Activated CD8-positive, alpha-beta T cell treated with anti-CD3 and anti-CD28 coated beads for 36 hours (primary cell): Measurements from ENCODE around the gene ACTC1. TPM values are rescaled to one million over a fixed set of nuclear protein-coding genes. Genes with fewer than 3 reads are reported as not detected.
"Not testable (repeated sequence)": the region's sequence is repeated elsewhere in the genome, so short reads cannot be mapped to it uniquely, and the experiment has no call there.

Experiments
- ATAC-seq: fragments of 200-7000 bp; cut with Tn5 transposase; one replicate; pipeline ENCODE4 v1.10.0; 2021; ENCODE audit warnings: mild to moderate bottlenecking, moderate library complexity
- CTCF ChIA-PET: fragments of 350-600 bp; sonication (Branson Sonifier 250); formaldehyde crosslinking; loops from one replicate; lab custom pipeline; 2021; ENCODE audit warnings: antibody characterized with exemption; lab: Charles Lee
- POLR2A ChIA-PET: fragments of 350-600 bp; sonication (Branson Sonifier 250); formaldehyde crosslinking; loops from one replicate; lab custom pipeline; 2021; ENCODE audit warnings: antibody characterized with exemption; lab: Charles Lee
- DNase-seq: peaks from one replicate; pipeline ENCODE4 v3.0.0-alpha.2; 2020
- H3K27ac Mint-ChIP-seq: one replicate; pipeline ENCODE4 v1.8.0; 2021; ENCODE audit warnings: mild to moderate bottlenecking, mixed read lengths
- H3K27me3 Mint-ChIP-seq: one replicate; pipeline ENCODE4 v1.8.0; 2021; ENCODE audit warnings: mixed read lengths
- H3K36me3 Mint-ChIP-seq: one replicate; pipeline ENCODE4 v1.8.0; 2021; ENCODE audit warnings: low read depth, mixed read lengths
- H3K4me1 Mint-ChIP-seq: one replicate; pipeline ENCODE4 v1.8.0; 2021; ENCODE audit warnings: low read depth, mixed read lengths
- H3K4me3 Mint-ChIP-seq: one replicate; pipeline ENCODE4 v1.8.0; 2021; ENCODE audit warnings: mild to moderate bottlenecking, moderate library complexity, mixed read lengths
- H3K9me3 Mint-ChIP-seq: one replicate; pipeline ENCODE4 v1.8.0; 2021; ENCODE audit warnings: mixed read lengths
- CTCF ChIP-seq: fragments of 200-600 bp; IDR thresholded peaks from one replicate; pipeline ENCODE4 v1.8.0; 2022; ENCODE audit warnings: antibody characterized with exemption, mild to moderate bottlenecking
- intact Hi-C: fragments of 100-400 bp; cut with micrococcal nuclease; formaldehyde crosslinking; loops from one replicate; pipeline ENCODE4 v1.10.0; 2022
- total RNA-seq, 2 experiments: library from RNA; stranded (reverse); gene quantifications; one replicate each; pipeline ENCODE4 v1.2.3, GENCODE V29; 2021

The ACTC1 gene
- total RNA-seq, 2 experiments from 2014 or later, result not detected

GRCh38 chr15:34808016-34808415 lies 12.7 kb upstream of the ACTC1 start:
- POLR2A ChIA-PET, result no interaction called here
- TF ChIP-seq CTCF, result no peak
- no peak overlapping the region for H3K27ac Mint-ChIP-seq
- H3K27me3 Mint-ChIP-seq, result peaks cover 27% of the 10 kb centered on the region
- CTCF ChIA-PET, result no interaction called here
- intact Hi-C loops, result no loop called here
- peaks cover 2% of the 10 kb centered on the region for H3K9me3 Mint-ChIP-seq
- peaks cover 5% of the 10 kb centered on the region for H3K4me1 Mint-ChIP-seq
- ATAC-seq (no peak), DNase-seq (no peak)
- H3K4me3 Mint-ChIP-seq, result no peak overlapping the region
- H3K36me3 Mint-ChIP-seq, result no peaks in the 10 kb centered on the region

GRCh38 chr15:34807241-34807640 lies 11.9 kb upstream of the ACTC1 start:
- POLR2A ChIA-PET, DNase-seq, CTCF ChIA-PET, H3K27ac Mint-ChIP-seq, ATAC-seq, H3K9me3 Mint-ChIP-seq, H3K4me1 Mint-ChIP-seq, H3K36me3 Mint-ChIP-seq, H3K4me3 Mint-ChIP-seq, intact Hi-C loops: not testable (repeated sequence)
- peaks cover 25% of the 10 kb centered on the region for H3K27me3 Mint-ChIP-seq

- Mint-ChIP-seq H3K4me1 (peaks cover 5% of the 10 kb centered on the region), H3K36me3 (no peaks in the 10 kb centered on the region), H3K27me3 (peaks cover 15% of the 10 kb centered on the region), H3K4me3 (no peak overlapping the region), H3K9me3 (peaks cover 2% of the 10 kb centered on the region), H3K27ac (no peak overlapping the region)
- TF ChIP-seq CTCF, result no peak
- DNase-seq (no peak), ATAC-seq (no peak)
- POLR2A ChIA-PET, result interaction anchor here (0.7 kb wide), 1 partner anchor 1785 kb away, joined by 3 read pairs; no protein-coding TSS in a partner anchor
- intact Hi-C loops, result no loop called here
- CTCF ChIA-PET, result no interaction called here
These were observed 9.4 kb upstream of the ACTC1 start for GRCh38 chr15:34804776-34805175.

GRCh38 chr15:34804113-34804512 lies 8.8 kb upstream of the ACTC1 start:
- ChIA-PET CTCF (no interaction called here), POLR2A (no interaction called here)
- peaks cover 2% of the 10 kb centered on the region for H3K9me3 Mint-ChIP-seq
- H3K4me3 Mint-ChIP-seq, result no peak overlapping the region
- peaks cover 15% of the 10 kb centered on the region for H3K27me3 Mint-ChIP-seq
- no peaks in the 10 kb centered on the region for H3K36me3 Mint-ChIP-seq
- ATAC-seq (no peak), DNase-seq (no peak)
- H3K27ac Mint-ChIP-seq, result no peak overlapping the region
- intact Hi-C loops, result no loop called here
- TF ChIP-seq CTCF, result no peak
- H3K4me1 Mint-ChIP-seq, result peaks cover 5% of the 10 kb centered on the region

GRCh38 chr15:34802803-34803750 lies 7.7 kb upstream of the ACTC1 start:
- ATAC-seq (no peak), DNase-seq (no peak)
- Mint-ChIP-seq H3K9me3 (peaks cover 2% of the 10 kb centered on the region), H3K4me1 (peaks cover 5% of the 10 kb centered on the region), H3K4me3 (no peak overlapping the region), H3K27ac (no peak overlapping the region), H3K36me3 (no peaks in the 10 kb centered on the region), H3K27me3 (peaks cover 15% of the 10 kb centered on the region)
- POLR2A ChIA-PET, result no interaction called here
- CTCF ChIA-PET, result no interaction called here
- intact Hi-C loops, result no loop called here
- TF ChIP-seq CTCF, result no peak
